H1 (cell line): Measurements from ENCODE around the gene RBFOX1. TPM values are rescaled to one million over a fixed set of nuclear protein-coding genes. Genes with fewer than 3 reads are reported as not detected.

Experiments
- BCL11A ChIP-seq, 2 experiments: IDR thresholded peaks; one replicate each; pipeline ENCODE4 v1.6.1; 2011; ENCODE audit warnings: low read depth in 2 of 2, low read length in 2 of 2, mild to moderate bottlenecking in 2 of 2
- BRCA1 ChIP-seq: IDR thresholded peaks from 2 replicates; pipeline ENCODE4 v1.6.1; 2012; ENCODE audit warnings: low read depth, low read length, improper control_type of control experiment
- GTF2F1 ChIP-seq: IDR thresholded peaks from 2 replicates; pipeline ENCODE4 v1.6.1; 2012; ENCODE audit warnings: low read depth, low read length, improper control_type of control experiment, borderline replicate concordance
- SIX5 ChIP-seq: IDR thresholded peaks from 2 replicates; pipeline ENCODE4 v1.6.1; 2011; ENCODE audit warnings: mild to moderate bottlenecking, low read depth, low read length
- TAF1 ChIP-seq: IDR thresholded peaks from 2 replicates; pipeline ENCODE4 v1.6.1; 2011; ENCODE audit warnings: mild to moderate bottlenecking, low read depth, low read length
- TBP ChIP-seq: IDR thresholded peaks from 2 replicates; pipeline ENCODE4 v1.6.1; 2011; ENCODE audit warnings: low read depth, low read length, improper control_type of control experiment
- ZNF274 ChIP-seq: IDR thresholded peaks from 2 replicates; pipeline ENCODE4 v1.7.0; 2012; ENCODE audit warnings: low read length, borderline replicate concordance; ENCODE audit errors: extremely low read depth
- polyA plus RNA-seq, 7 experiments: library from polyadenylated mRNA; depleted of rRNA in 3 of 7; stranded (reverse) in 5 of 7; unstranded in 2 of 7; fragments of >200 nt in 5 of 7; fragments of 200-250 nt in 2 of 7; gene quantifications; 1 replicate in 5 of 7; 2 replicates in 1 of 7; 4 replicates in 1 of 7; pipeline versions ENCODE4 v1.2.1 to v1.2.3, GENCODE V29; 2011 to 2013; ENCODE audit warnings: missing spikeins in 2 of 7, mixed read lengths in 2 of 7
- total RNA-seq: library from RNA; stranded (reverse); fragmentation: NEBNext Ultra II Directional; extraction: Animal tissue kit (Norgen Biotek cat#: 25700); gene quantifications from 2 replicates; pipeline ENCODE4 v1.2.1, GENCODE V29; 2021

RBFOX1 gene
- total and polyA plus RNA-seq, 2 of the 8 experiments (the other 6 are each of a cell fraction or from before 2014, with no cell fraction given), result 1.7 to 2.8 TPM

DNA sequence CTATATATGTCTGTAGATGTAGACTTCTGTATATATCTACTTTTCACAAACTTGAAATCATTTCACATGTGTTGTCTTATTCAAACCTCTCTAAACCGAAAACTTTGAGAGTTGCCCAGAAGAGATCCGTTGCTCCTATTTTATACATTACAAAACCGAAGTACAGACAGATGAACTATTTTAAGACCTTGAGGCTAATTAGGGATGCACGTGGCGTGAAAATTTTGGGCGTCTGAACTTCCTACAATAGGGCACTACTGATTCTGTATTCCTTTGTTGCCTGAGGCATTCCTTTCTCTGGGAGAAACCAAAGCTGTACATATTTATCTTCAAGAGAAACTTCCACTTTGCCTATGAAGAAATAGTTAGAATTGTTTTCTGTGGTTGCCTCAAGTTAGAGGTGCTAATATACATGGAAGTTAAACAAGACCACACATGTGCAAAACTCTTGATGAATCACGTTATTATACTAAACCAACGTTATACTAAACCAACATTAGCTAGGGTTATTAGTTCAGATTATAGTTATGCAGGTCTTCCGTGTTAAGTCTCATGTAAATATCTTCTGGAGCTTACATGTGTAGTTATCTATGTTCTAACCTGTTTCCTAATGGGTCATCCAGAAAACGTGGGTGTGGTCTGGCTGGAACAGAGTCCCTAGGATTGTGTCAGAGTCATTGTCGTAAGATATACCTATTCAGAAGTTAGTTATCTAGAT, 111.2 kb downstream of the RBFOX1 start (continued):
- no peak for TF ChIP-seq BCL11A (IDR thresholded peaks at IDR 0.05; ENCODE audit: low read depth in 2 of 2, low read length in 2 of 2)
- no peak for TF ChIP-seq SIX5
- TF ChIP-seq TAF1, result no peak
- TF ChIP-seq TBP, result no peak
- no peak for TF ChIP-seq GTF2F1
- no peak for TF ChIP-seq BRCA1
- no peak for TF ChIP-seq ZNF274
